ENCODE measurements around the gene TCIRG1. TPM values are rescaled to one million over a fixed set of nuclear protein-coding genes. Genes with fewer than 3 reads are reported as not detected.

The TCIRG1 gene
- total RNA-seq, 1 experiment from 2014 or later: 51.1 TPM

GRCh38 chr11:68013611-68014156, 25.1 kb upstream of the TCIRG1 start (continued):
- no peak for TF ChIP-seq GABPB1 (CRISPR knock-in tag; IDR thresholded peaks at IDR 0.05)
- TF ChIP-seq ZMAT4 (CRISPR knock-in tag; IDR thresholded peaks at IDR 0.05): no peak
- TF ChIP-seq IRF2 (CRISPR knock-in tag; IDR thresholded peaks at IDR 0.05; ENCODE audit: borderline replicate concordance, low read depth): no peak
- no peak for TF ChIP-seq ZNF425 (CRISPR knock-in tag; conservative IDR thresholded peaks at IDR 0.05)
- TF ChIP-seq MXD4 (CRISPR knock-in tag; IDR thresholded peaks at IDR 0.05; ENCODE audit: borderline replicate concordance): no peak
- no peak for TF ChIP-seq ZNF532 (CRISPR knock-in tag; IDR thresholded peaks at IDR 0.05; ENCODE audit: borderline replicate concordance)

- no peak for TF ChIP-seq KAT7 (CRISPR knock-in tag; IDR thresholded peaks at IDR 0.05; ENCODE audit: borderline replicate concordance)
- no peak for TF ChIP-seq ZBTB43 (CRISPR knock-in tag; IDR thresholded peaks at IDR 0.05)
- TF ChIP-seq RELA (CRISPR knock-in tag; IDR thresholded peaks at IDR 0.05; ENCODE audit: borderline replicate concordance): no peak
- no peak for TF ChIP-seq CBFB (CRISPR knock-in tag; IDR thresholded peaks at IDR 0.05; ENCODE audit: low read depth)
- Mint-ChIP-seq H3K4me1 (peaks cover 16% of the 10 kb centered on the region), H3K27me3 (ENCODE audit: low read depth) (no peaks in the 10 kb centered on the region), H3K4me3 (no peak overlapping the region), H3K9me3 (no peaks in the 10 kb centered on the region), H3K27ac (peak overlapping the region; percentile 33; the same call in 1 of the 2 replicates), H3K36me3 (no peaks in the 10 kb centered on the region)
- DNase-seq (ENCODE audit: low spot score) (no peak), ATAC-seq (no peak)
- CTCF ChIA-PET: interaction anchor here (1.3 kb wide), 2 partner anchors 11 to 20 kb away, joined by 3 to 5 read pairs; no protein-coding TSS in a partner anchor
- POLR2A ChIA-PET: no interaction called here
Measured at GRCh38 chr11:68014157-68014946, 24.5 kb upstream of the TCIRG1 start.

- H3K27ac Mint-ChIP-seq: no peak overlapping the region
- ATAC-seq (no peak), DNase-seq (ENCODE audit: low spot score) (no peak)
- H3K9me3 Mint-ChIP-seq: no peaks in the 10 kb centered on the region
- H3K4me1 Mint-ChIP-seq: peaks cover 11% of the 10 kb centered on the region
- H3K27me3 Mint-ChIP-seq (ENCODE audit: low read depth): no peaks in the 10 kb centered on the region
- no peaks in the 10 kb centered on the region for H3K36me3 Mint-ChIP-seq
- ChIA-PET CTCF (interaction anchor here (1.3 kb wide), 2 partner anchors 10 to 21 kb away, joined by 3 to 5 read pairs; no protein-coding TSS in a partner anchor), POLR2A (no interaction called here)
- no peak overlapping the region for H3K4me3 Mint-ChIP-seq
- TF ChIP-seq CDX4 (CRISPR knock-in tag; IDR thresholded peaks at IDR 0.05; ENCODE audit: borderline replicate concordance) (no peak), FOXP4 (CRISPR knock-in tag; IDR thresholded peaks at IDR 0.05) (no peak), E2F5 (CRISPR knock-in tag; IDR thresholded peaks at IDR 0.05) (no peak), PRRX2 (CRISPR knock-in tag; IDR thresholded peaks at IDR 0.05) (no peak), ATF6 (CRISPR knock-in tag; IDR thresholded peaks at IDR 0.05) (no peak), CREB1 (CRISPR knock-in tag; IDR thresholded peaks at IDR 0.05) (no peak), IRF2 (CRISPR knock-in tag; IDR thresholded peaks at IDR 0.05; ENCODE audit: borderline replicate concordance, low read depth) (no peak)
Measured at GRCh38 chr11:68014947-68015447, 23.8 kb upstream of the TCIRG1 start.

All from WTC11 (cell line).